Naive thymus-derived CD4-positive, alpha-beta T cell (primary cell): Measurements from ENCODE around the gene VPS13D. TPM values are rescaled to one million over a fixed set of nuclear protein-coding genes. Genes with fewer than 3 reads are reported as not detected.

Source experiments
- ATAC-seq: fragments of 150-1000 bp; cut with Tn5 transposase; 2 replicates; pipeline ENCODE4 v1.10.0; 2021; ENCODE audit warnings: mild to moderate bottlenecking, moderate library complexity
- CTCF ChIA-PET: fragments of 350-600 bp; sonication (Branson Sonifier 250); formaldehyde crosslinking; loops from one replicate; lab custom pipeline; 2021; ENCODE audit warnings: antibody characterized with exemption; lab: Charles Lee
- POLR2A ChIA-PET: fragments of 350-600 bp; sonication (Branson Sonifier 250); formaldehyde crosslinking; loops from one replicate; lab custom pipeline; 2021; ENCODE audit warnings: antibody characterized with exemption, inconsistent platforms; lab: Charles Lee
- DNase-seq, 9 donors: peaks; one replicate each; pipeline versions ENCODE4 v3.0.0 to v3.0.0-alpha.2; 2020 to 2022; ENCODE audit warnings: mixed read lengths in 1 of 9
- H3K27ac ChIP-seq: one replicate; pipeline ENCODE4 v1.7.0; 2013; ENCODE audit warnings: mild to moderate bottlenecking, low read depth, low read length, moderate library complexity
- H3K27me3 ChIP-seq, 2 donors: one replicate each; pipeline ENCODE4 v1.7.0; 2013; ENCODE audit warnings: low read length in 2 of 2, mild to moderate bottlenecking in 2 of 2, moderate library complexity in 2 of 2; ENCODE audit not compliant: control insufficient read depth in 2 of 2, insufficient read depth in 2 of 2
- H3K36me3 ChIP-seq, 3 experiments: 1 replicate in 2 of 3; 2 replicates in 1 of 3; pipeline ENCODE4 v1.7.0; 2013; ENCODE audit warnings: low read length in 3 of 3, mild to moderate bottlenecking in 3 of 3, moderate library complexity in 1 of 3; ENCODE audit not compliant: insufficient read depth in 3 of 3, control insufficient read depth in 2 of 3
- H3K4me1 ChIP-seq, 2 donors: one replicate each; pipeline ENCODE4 v1.7.0; 2013; ENCODE audit warnings: low read length in 2 of 2, mild to moderate bottlenecking in 2 of 2, moderate library complexity in 1 of 2; ENCODE audit not compliant: control insufficient read depth in 2 of 2, insufficient read depth in 2 of 2
- H3K4me3 ChIP-seq: 2 replicates; pipeline ENCODE4 v1.7.0; 2013; ENCODE audit warnings: mild to moderate bottlenecking, low read length
- H3K9me3 ChIP-seq, 3 experiments: 1 replicate in 2 of 3; 2 replicates in 1 of 3; pipeline ENCODE4 v1.7.0; 2013; ENCODE audit warnings: low read length in 3 of 3; ENCODE audit not compliant: control insufficient read depth in 2 of 3
- H3K27ac Mint-ChIP-seq, 9 donors: one replicate each; pipeline ENCODE4 v1.8.0; 2020 to 2022; ENCODE audit warnings: mixed read lengths in 9 of 9, mild to moderate bottlenecking in 8 of 9, moderate library complexity in 5 of 9, inconsistent platforms in 2 of 9
- H3K27me3 Mint-ChIP-seq, 5 donors: one replicate each; pipeline ENCODE4 v1.8.0; 2021 to 2022; ENCODE audit warnings: mixed read lengths in 5 of 5, mild to moderate bottlenecking in 1 of 5
- H3K36me3 Mint-ChIP-seq, 5 donors: one replicate each; pipeline ENCODE4 v1.8.0; 2020 to 2022; ENCODE audit warnings: mixed read lengths in 5 of 5, mild to moderate bottlenecking in 3 of 5, inconsistent platforms in 1 of 5
- H3K4me1 Mint-ChIP-seq, 7 donors: one replicate each; pipeline ENCODE4 v1.8.0; 2020 to 2022; ENCODE audit warnings: mixed read lengths in 7 of 7, mild to moderate bottlenecking in 3 of 7, inconsistent platforms in 1 of 7
- H3K4me3 Mint-ChIP-seq, 10 donors: one replicate each; pipeline ENCODE4 v1.8.0; 2020 to 2022; ENCODE audit warnings: mild to moderate bottlenecking in 10 of 10, mixed read lengths in 10 of 10, moderate library complexity in 6 of 10, inconsistent platforms in 2 of 10
- H3K9me3 Mint-ChIP-seq, 11 donors: one replicate each; pipeline ENCODE4 v1.8.0; 2020 to 2022; ENCODE audit warnings: mixed read lengths in 11 of 11, mild to moderate bottlenecking in 4 of 11, inconsistent platforms in 1 of 11, moderate library complexity in 1 of 11
- intact Hi-C, 2 donors: fragments of 100-400 bp; cut with micrococcal nuclease; formaldehyde crosslinking; loops; one replicate each; pipeline ENCODE4 v1.15.1; 2023
- polyA plus RNA-seq, 2 donors: library from polyadenylated mRNA; unstranded; fragments of 300-500 nt; fragmentation: Illumina TruSeq; gene quantifications; one replicate each; pipeline ENCODE4 v1.2.3, GENCODE V29; 2021
- total RNA-seq, 6 experiments: library from RNA in 5 of 6; stranded (reverse) in 5 of 6; gene quantifications; 1 replicate in 5 of 6; 2 replicates in 1 of 6; pipeline ENCODE4 v1.2.3 and lab custom pipeline; 2021 to 2026

The VPS13D gene
- total and polyA plus RNA-seq, 7 experiments from 2014 or later = 6.5 to 94.4 (median 73.2) TPM

GRCh38 chr1:12548279-12548972, 318.6 kb downstream of the VPS13D start:
- DNase-seq (no peak), ATAC-seq (no peak)
- H3K4me3 Mint-ChIP-seq = no peak overlapping the region
- intact Hi-C loops = no loop called here
- Histone ChIP-seq H3K4me3 (no peak overlapping the region), H3K4me1 (no peaks in the 10 kb centered on the region), H3K9me3 (no peaks in the 10 kb centered on the region), H3K36me3 (no peaks in the 10 kb centered on the region), H3K27me3 (no peaks in the 10 kb centered on the region), H3K27ac (no peak overlapping the region)
- H3K36me3 Mint-ChIP-seq = no peaks in the 10 kb centered on the region
- no peaks in the 10 kb centered on the region for H3K9me3 Mint-ChIP-seq
- peaks cover 0 to 9% (median 0%) of the 10 kb centered on the region in 5 donors for H3K27me3 Mint-ChIP-seq
- peaks cover 0 to 4% (median 0%) of the 10 kb centered on the region in 7 donors for H3K4me1 Mint-ChIP-seq
- POLR2A ChIA-PET = no interaction called here
- CTCF ChIA-PET = no interaction called here
- H3K27ac Mint-ChIP-seq = no peak overlapping the region

DNA sequence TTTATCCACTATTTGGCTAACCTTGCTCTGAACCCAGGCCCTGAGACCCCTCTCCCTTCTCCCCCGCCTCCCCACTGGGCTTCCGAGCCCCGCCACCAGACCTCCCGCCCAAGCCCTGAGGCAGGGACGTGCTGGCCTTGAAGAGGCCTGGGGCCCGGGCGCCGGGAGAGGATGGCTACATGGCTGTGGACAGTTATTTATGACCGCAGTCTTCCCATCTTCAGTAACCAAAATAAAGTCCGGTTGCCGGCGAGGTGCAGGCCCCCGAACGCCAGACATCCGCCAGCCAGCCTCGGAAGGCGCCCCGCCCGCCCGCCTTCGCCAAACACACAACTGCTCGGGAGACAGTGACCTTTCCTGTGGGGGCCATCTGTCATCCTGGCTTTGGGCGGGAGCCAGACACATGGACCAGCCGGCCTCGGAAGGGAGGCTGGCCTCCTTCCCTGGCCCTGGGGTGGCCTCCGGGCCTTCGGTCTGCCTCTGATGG, 319.2 kb downstream of the VPS13D start:
- peaks cover 0 to 4% (median 0%) of the 10 kb centered on the region in 5 donors for H3K27me3 Mint-ChIP-seq
- Histone ChIP-seq H3K36me3 (no peaks in the 10 kb centered on the region), H3K4me3 (no peak overlapping the region), H3K9me3 (no peaks in the 10 kb centered on the region), H3K27ac (no peak overlapping the region), H3K27me3 (no peaks in the 10 kb centered on the region), H3K4me1 (no peaks in the 10 kb centered on the region)
- no peaks in the 10 kb centered on the region for H3K36me3 Mint-ChIP-seq
- intact Hi-C loops = no loop called here
- CTCF ChIA-PET = no interaction called here
- DNase-seq = no peak
- POLR2A ChIA-PET = no interaction called here
- H3K27ac Mint-ChIP-seq = no peak overlapping the region
- no peak overlapping the region for H3K4me3 Mint-ChIP-seq
- H3K4me1 Mint-ChIP-seq = peaks cover 0 to 4% (median 0%) of the 10 kb centered on the region in 7 donors
- ATAC-seq = no peak
- peaks cover 0 to 2% (median 0%) of the 10 kb centered on the region in 11 donors for H3K9me3 Mint-ChIP-seq

GRCh38 chr1:12549460-12550349, 319.9 kb downstream of the VPS13D start:
- DNase-seq (no peak), ATAC-seq (no peak)

GRCh38 chr1:12551584-12551983, 321.8 kb downstream of the VPS13D start:
- no peak for DNase-seq
- no peaks in the 10 kb centered on the region for H3K4me1 ChIP-seq
- no peak overlapping the region for H3K4me3 ChIP-seq
- H3K27me3 ChIP-seq = no peaks in the 10 kb centered on the region
- no peaks in the 10 kb centered on the region for H3K36me3 Mint-ChIP-seq
- no peaks in the 10 kb centered on the region for H3K27me3 Mint-ChIP-seq
- no peak overlapping the region for H3K4me3 Mint-ChIP-seq
- CTCF ChIA-PET = interaction anchor here (0.6 kb wide), 1 partner anchor 80 kb away, joined by 5 read pairs; no protein-coding TSS in a partner anchor
- H3K4me1 Mint-ChIP-seq = peaks cover 0 to 4% (median 0%) of the 10 kb centered on the region in 7 donors
- ATAC-seq = no peak
- POLR2A ChIA-PET = no interaction called here
- H3K9me3 Mint-ChIP-seq = peaks cover 0 to 3% (median 0%) of the 10 kb centered on the region in 11 donors
- no peak overlapping the region for H3K27ac Mint-ChIP-seq
- no peaks in the 10 kb centered on the region for H3K36me3 ChIP-seq
- no peaks in the 10 kb centered on the region for H3K9me3 ChIP-seq
- intact Hi-C loops = no loop called here
- no peak overlapping the region for H3K27ac ChIP-seq

More at GRCh38 chr1:12549460-12550349, 319.9 kb downstream of the VPS13D start:
- peaks cover 0 to 3% (median 0%) of the 10 kb centered on the region in 11 donors for H3K9me3 Mint-ChIP-seq
- Histone ChIP-seq H3K36me3 (no peaks in the 10 kb centered on the region), H3K27me3 (no peaks in the 10 kb centered on the region), H3K27ac (no peak overlapping the region), H3K4me1 (no peaks in the 10 kb centered on the region), H3K9me3 (no peaks in the 10 kb centered on the region), H3K4me3 (no peak overlapping the region)
- H3K4me3 Mint-ChIP-seq = no peak overlapping the region
- no peaks in the 10 kb centered on the region for H3K36me3 Mint-ChIP-seq
- ChIA-PET POLR2A (no interaction called here), CTCF (interaction anchor here (0.6 kb wide), 2 partner anchors 62 to 104 kb away, joined by 3 to 4 read pairs; no protein-coding TSS in a partner anchor)
- H3K27me3 Mint-ChIP-seq = no peaks in the 10 kb centered on the region
- intact Hi-C loops = no loop called here
- peaks cover 0 to 4% (median 0%) of the 10 kb centered on the region in 7 donors for H3K4me1 Mint-ChIP-seq
- peak overlapping the region in 1 of 9 donors; percentile 51 for H3K27ac Mint-ChIP-seq

DNA sequence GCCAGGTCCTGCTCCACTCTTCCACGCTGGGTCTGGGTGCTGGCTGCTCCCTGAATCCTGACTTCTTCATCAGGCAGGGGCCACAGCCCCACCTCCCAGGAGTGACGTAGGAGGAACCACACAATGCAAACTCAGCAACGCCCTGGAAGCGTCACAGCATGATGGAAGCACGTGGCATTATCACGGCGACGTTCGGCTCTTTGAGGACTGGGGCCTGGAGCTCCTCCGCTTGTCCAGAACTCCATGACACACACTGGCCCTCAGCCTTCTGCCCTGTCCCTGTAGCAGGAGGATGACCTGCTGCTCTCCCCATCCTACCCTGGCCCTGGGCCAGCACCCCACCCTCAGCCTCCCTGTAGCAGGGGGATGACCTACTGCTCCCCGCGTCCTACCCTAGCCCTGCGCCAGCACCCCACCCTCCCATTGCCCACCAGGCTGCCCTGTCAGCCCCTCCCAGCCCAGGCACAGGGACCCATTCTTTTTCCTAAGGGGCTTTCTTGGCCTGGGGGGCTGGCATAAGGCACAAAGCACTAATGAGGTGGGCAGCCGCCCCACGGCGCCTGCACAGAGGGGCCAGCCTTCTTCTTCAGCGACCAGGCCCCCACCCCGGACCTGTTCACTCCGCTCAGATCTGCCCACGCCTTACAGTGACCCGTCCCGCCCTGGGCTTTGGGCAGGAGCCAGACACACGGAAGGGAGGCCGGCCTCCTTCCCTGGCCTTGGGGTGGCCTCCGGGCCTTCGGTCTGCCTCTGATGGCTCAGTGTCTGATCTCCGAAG, 322.5 kb downstream of the VPS13D start:
- Histone ChIP-seq H3K27ac (no peak overlapping the region), H3K9me3 (no peaks in the 10 kb centered on the region), H3K4me1 (no peaks in the 10 kb centered on the region), H3K27me3 (no peaks in the 10 kb centered on the region), H3K4me3 (no peak overlapping the region), H3K36me3 (no peaks in the 10 kb centered on the region)
- peaks cover 0 to 3% (median 0%) of the 10 kb centered on the region in 11 donors for H3K9me3 Mint-ChIP-seq
- H3K27me3 Mint-ChIP-seq = no peaks in the 10 kb centered on the region
- POLR2A ChIA-PET = no interaction called here
- peaks cover 0 to 5% (median 0%) of the 10 kb centered on the region in 7 donors for H3K4me1 Mint-ChIP-seq
- DNase-seq (no peak), ATAC-seq (no peak)
- H3K4me3 Mint-ChIP-seq = no peak overlapping the region
- intact Hi-C loops = no loop called here
- no peak overlapping the region for H3K27ac Mint-ChIP-seq
- CTCF ChIA-PET = no interaction called here
- no peaks in the 10 kb centered on the region for H3K36me3 Mint-ChIP-seq
